Fibroblast of the conjunctiva (primary cell): ENCODE results near the gene MAPK8IP3.

Source experiments
- DNase-seq: peaks from one replicate; pipeline ENCODE4 v3.0.0-alpha.2; 2010; ENCODE audit warnings: low read depth

MAPK8IP3 gene

DNA sequence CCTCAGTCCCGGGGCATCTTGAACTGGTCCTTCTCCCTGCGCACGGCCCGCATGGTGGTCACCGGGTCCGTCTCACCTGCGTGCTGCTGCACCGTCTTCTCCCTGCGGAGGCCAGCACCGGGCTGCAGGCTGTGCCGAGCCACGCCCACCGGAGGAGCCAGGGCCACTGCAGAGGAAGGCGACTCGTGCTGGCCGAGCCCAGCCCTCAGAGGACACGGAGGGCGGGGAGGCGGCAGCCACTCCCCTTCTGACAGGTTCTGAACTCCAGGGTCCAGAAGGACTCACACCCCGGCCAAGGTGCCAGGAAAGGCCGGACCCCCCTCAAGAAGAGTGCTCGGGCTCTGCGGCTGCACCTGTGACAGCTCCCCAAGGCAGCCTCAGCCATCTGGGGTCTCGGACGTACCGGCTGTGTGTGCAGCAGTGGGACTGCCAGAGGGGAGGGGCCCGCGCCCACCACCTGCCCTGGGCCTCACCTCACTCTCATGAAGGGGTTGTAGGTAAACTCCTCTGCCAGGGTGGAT lies 103.3 kb downstream of the MAPK8IP3 start:
- DNase-seq: no peak

DNA sequence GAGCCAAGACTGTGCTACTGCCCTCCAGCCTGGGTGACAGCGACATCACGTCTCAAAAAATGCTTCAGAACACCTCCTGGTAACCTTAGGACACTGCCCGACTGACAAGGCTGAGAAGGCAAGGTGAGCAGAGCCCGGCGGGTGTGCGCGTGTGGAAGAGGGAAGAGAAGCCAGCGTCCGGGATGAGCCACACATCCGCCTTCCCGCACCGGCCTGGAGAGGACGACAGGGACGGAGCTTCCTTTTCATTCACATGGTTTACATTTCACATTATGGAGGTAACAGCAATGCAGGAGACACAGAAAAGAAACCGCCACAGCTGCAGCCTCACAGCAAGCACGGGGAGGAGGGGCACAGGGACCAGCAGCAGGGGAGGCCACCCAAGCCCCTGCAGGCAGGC lies 104.1 kb downstream of the MAPK8IP3 start:
- no peak for DNase-seq

DNA sequence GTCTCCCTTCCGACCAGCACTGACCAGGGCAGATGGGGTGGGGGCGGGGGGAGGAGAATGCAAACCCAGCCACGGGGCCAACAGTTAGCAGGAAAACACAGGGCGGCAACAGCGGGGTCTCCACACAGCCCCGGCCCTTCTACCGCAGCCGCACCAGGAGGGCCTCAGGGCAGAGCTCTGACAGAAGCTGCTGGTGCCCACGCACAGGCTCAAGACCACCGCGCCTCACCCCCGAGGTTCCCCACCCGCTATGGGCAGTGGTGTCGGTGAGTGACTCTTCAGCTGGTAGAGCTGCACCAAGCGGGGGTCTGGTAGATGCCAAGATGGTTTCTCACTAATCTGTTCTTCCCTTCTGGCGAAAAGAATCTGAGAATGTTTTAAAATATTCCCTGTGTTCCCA lies 104.5 kb downstream of the MAPK8IP3 start:
- no peak for DNase-seq

DNA sequence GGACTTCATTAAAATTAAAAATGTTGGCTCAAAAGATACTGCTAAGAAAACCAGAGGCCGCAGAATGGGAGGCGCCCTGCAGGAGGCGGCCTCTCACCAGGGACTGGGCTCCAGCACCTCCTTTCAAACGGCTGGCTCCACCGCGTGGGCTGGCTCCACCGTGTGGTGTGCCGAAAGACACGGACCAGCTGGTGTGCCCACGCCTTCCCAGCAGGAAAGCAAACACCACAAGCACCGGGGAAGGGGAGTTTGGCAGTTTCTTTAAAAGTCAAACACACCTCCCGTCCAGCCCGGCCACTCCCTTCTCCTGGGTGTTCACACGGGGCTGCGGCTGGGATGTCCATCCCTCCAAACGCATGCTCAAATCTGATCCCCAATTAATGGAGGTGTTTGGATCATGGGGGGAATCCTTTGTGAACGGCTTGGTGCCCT lies 106.8 kb downstream of the MAPK8IP3 start:
- peak; percentile 43 for DNase-seq

DNA sequence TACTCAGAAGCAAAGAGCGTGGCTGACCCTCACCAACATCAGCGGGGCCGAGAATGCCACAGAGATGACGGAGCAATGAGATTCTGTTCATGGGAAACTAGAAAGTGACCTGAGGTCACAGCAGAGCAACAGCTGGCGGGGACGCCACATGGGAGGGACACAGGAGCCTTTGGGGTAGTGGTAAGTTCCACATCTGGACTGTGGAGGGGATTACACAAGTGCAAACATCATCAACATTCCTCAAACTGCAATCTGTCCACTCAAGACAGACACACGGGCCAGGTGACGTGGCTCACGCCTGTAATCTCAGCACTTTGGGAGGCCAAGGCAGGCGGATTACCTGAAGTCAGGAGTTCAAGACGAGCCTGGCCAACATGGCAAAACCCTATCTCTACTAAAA lies 109.5 kb downstream of the MAPK8IP3 start:
- DNase-seq: no peak

DNA sequence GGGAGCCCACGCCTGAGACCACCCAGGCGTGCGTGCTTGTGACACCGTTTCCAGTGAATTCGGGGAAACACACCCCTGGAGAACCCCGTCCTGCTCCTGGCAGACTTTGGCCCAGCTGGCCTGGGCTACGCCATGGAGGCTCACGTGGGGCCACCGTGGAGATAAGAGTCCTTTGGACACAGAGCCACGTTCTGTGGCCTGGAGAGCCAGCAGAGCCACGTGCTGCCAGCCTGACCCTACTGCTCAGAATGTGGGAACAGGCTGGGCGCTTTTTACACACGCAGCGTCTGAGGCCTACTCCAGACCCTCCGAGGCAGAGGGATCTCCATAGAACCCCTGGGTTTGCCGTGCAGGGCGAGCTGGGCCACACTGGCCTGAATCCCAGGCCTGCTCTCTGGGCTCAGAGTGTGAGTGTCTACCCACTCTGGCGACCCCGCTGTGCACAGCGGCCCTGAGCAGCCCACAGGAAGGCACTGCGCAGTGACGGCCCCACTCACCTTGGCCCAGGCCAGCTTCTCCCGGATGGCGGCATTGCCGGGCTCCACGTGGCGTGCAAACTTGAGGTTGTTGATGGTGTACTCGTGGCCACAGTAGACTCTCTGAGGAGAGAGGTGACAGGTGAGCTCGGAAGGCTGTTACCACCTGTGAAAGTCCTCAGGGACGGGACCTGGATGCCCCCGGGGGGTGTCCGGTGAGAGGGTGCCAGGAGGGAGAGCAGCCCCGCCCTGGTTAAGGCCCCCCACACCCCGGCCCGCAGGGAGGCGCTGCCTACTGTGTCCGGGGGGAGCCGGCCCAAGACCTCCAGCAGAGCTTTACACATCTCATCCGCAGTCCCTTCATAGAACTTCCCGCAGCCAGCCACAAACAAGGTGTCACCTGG lies 110.6 kb downstream of the MAPK8IP3 start:
- no peak for DNase-seq

DNA sequence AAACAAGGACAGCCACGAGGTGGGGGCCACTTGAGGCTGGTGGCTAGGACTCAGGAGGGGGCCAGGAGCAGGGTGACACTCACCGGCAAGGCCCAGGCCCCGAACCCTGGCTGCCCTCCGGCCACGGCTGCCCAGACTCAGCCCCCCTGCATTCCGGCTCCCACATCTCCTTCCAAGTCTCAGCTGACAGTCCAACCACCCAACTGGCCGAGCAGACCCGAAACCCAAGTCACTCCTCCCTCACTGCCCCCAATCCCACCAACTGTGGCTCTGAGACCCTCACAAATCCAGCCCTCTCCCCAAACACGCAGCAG lies 111.2 kb downstream of the MAPK8IP3 start:
- DNase-seq: no peak

DNA sequence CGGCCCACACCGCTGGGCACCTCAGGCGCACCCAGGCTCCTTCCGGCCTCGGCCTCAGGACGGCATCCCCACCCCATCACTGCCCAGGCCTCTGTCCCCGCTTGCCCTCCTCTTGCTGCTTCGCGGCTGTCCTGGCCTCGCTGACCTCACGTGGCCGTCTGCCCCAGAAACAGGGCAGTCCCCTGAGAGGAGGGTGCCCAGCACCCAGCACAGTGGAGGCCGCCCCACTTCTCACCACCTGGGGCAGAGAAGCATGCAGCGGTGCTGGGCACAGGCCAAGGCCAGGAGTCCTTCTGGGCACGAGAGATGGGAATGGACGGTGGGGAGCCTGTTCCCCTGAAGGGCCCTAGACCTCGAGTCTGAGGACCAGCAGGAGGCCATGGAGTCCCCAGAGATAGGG lies 111.7 kb downstream of the MAPK8IP3 start:
- no peak for DNase-seq

DNA sequence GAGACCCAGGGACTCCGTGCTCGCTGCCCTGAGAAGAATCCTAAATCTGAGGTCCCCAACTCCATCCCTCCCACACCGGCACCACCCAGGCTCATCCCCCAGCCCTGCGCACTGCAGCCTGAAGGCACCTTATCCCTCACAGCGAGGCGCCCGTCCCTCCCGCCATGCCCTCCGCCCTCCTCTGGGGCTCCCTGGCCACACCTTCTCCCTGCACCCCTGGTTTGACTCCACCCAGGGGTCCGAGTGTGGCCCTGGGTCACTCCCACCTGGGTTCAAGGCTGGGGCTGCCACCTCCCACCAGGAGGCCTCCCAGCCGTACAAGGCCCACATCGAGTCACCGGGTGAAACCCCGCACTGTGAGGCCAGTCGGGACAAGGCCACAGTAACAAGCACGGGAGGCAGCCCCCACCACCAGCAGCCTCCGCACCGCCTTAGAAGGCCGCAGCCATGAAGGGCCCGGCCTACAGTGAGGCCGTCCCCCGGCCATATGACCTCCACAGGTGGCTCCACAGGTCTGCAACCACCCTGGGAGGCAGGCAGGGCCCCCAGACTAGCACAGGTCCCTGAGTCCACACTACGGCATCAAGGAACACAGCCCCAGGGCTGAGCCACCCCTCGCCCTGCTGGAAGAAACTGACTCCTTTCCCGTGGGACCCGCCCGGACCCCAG lies 112.3 kb downstream of the MAPK8IP3 start:
- DNase-seq: no peak

DNA sequence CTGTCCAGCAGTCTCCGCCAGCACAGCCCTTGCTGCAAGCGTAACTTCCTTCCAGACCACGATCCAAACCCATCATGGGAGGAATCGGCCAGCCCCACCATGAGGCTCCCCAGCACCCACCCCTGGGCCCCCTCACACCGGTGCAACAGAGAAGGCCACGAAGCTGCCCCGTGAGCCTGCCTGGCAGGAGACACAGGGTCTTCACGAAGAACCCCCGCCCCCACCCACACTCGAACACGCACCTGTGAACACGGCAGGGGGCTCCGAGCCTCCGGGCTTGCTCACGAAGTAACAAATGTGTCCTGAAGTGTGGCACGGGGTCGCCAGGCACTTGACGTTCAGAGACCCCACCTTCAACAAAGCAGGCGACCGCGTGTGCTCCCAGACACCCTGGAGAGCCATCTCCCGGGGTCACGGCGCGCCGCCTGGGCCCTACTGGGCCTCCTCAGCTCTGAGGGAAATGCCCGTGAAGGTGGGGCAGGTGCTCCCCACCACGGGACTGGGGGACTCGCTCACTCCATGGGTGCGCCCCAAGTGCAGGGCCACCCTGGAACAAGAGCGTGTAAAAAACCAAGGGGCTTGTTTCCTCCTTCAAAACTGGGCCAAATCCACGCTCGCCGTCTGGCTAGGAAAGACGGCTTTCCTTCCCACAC lies 113.0 kb downstream of the MAPK8IP3 start:
- DNase-seq: no peak

DNA sequence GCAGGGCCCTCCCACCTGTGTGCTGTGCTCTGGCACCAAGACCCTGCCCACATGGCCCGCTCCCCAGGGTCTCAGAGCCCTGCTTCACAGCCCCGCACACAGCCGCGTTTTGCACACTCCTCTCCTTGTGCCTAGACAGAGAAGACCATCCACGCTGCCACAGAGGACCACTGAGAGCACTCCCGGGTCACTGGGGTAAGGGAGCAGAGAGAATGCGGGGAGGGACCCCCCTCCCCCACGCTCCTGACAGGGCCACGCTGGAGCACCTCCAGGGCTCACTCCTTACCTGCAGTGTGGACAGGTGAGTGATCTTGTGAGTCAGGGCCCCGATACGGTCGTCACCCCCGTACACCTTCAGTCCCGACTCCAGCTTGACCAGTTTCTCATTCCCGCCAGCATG lies 113.6 kb downstream of the MAPK8IP3 start:
- no peak for DNase-seq
